ENCODE measurements around the gene RGS17.
"Not testable (repeated sequence)": the region's sequence is repeated elsewhere in the genome, so short reads cannot be mapped to it uniquely, and the experiment has no call there.

Gene RGS17

DNA sequence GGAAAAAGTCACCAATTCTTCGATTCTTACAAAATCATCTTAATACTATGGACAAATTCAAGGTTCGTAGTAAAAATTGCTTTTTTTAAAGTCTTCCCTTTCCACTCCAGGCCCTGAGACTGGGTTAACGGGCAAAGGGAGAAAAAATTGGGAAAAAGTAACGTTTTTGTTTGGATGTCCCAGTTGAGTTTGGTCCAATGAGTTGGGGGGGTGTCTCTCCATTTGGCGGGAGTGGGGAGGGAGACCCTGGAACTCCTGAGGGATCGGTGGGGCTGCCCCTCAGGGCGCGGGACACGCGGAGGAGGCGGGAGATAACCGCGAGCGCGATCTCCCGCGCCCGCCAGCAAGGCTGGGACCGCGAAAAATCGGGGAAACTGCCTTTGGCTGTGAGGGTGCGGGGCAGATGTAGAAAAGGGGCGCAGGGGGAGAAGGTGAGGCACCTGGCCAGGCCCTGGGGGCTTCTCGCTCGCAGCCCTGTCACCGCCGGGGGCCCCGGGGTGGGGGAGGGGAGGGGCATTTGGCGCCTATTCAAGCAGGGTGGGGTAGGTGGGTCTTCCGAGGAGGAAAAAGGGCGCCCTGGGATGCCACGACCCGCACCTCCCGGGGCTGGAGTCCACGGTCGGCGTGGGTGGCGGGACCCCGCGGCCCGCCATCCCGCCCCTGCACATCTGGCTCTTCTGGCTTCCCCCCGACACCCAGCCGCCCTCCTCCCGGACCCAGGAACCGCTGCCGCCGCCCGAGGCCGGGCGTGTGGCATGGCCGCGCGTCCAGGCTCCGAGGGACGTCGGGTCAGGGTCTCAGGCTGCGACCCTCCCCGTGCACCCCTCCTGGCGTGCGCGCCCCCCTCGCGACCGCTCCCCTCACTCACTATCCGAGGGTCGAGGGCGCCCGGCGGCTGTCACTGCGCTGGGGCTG is 148.8 kb downstream of the RGS17 start:
- no peak for DNase-seq

GRCh38 chr6:152981219-152981618 is 149.9 kb downstream of the RGS17 start:
- DNase-seq, result no peak

DNA sequence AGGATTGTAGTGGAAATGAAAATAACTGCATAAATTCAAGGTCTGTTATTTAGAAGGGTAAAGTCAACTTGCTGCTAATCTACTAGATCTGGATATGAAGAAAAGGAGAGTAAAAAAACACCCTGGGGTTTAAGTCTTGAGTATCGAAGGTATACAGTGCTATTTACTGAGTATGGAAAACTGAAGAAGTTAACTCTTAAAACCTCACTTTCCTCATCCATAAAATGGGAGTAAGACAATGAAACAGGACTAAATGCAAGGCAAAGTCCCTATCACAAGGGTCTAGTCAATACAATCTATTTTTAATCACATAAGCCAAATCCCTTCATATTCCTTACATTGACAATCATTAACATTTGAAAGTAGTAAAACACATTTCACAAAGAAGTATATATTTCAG is 150.4 kb downstream of the RGS17 start:
- DNase-seq, result no peak

GRCh38 chr6:152979116-152979515 is 152.0 kb downstream of the RGS17 start:
- no peak for DNase-seq

- no peak for DNase-seq
Observed at GRCh38 chr6:152978058-152978457, 153.0 kb downstream of the RGS17 start.

DNA sequence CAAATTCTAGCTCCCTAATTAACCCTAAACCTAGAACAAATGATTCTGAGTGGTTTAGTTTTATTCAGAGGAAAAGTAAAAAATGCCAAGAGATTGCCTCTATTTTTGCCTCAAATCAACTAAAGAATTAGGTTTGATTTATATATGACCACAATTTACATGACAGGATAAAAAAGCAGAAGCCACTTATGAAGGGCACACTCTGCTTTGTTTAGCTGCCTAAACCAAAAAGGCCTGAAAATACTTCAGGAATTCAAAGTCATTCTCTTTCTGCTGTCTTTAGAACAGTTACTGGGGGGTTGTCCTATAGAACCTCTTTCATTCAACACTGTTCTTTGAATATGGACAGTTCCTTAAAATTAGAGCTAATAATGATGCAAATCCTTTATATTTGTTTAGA is 153.5 kb downstream of the RGS17 start:
- DNase-seq, result no peak

GRCh38 chr6:152976749-152977148 is 154.3 kb downstream of the RGS17 start:
- DNase-seq, result no peak

DNA sequence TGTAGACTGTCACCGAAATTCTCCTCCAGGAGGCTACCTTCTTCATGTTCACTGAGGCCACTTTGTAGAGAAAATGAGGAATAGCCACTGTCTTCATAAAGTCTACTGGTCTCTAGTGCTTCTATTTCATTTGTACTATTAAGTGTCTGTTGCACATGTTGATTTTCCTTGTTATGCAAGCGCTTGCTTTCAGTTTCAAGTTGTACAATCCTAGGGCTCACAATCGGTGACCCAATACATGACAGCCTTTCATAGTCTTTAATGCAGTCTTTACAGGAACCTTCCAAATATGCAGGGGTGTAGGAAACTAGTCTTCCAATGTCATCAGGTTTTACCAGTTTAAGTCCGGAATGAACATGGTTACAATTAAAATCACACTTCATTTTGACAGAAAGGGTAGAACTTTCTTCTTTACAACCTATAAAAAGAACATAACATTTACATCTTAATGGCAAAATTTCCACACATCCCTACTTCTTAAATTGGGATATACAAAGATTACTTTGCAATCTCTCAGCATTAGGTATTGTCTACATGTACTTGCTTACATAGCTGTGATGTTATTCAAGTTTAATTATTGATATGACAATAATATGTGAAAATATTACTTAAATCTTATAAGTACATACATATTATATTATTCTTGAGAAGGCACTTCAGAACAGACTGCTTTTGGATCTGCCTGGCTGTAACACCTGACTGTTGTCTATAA is 155.7 kb downstream of the RGS17 start:
- DNase-seq, result no peak

- DNase-seq, result no peak
Observed at GRCh38 chr6:152973916-152974315, 157.2 kb downstream of the RGS17 start.

- DNase-seq, result no peak
Observed at GRCh38 chr6:152969688-152970418, 161.2 kb downstream of the RGS17 start.

- DNase-seq, result not testable (repeated sequence)
Observed at GRCh38 chr6:152966168-152966894, 164.8 kb downstream of the RGS17 start.

DNA sequence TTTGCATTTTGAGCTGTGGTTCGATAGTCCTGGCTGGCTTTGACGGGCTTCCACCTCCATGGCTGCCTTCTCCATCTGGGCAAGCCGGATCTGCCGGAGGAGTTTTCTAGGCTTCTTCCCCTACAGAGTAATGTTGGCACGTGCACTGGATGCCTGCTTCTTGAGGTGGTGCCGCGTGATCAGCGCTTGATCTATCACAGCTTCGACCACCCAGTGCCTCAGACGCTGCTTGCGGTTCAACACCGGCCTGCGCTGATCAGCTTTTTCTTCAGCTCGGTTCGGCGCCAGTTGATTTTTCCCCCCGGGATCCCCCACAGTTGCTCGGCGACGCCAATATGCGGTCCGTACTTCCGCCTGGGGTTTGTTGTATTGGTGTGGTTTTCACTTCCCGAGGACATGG is 171.7 kb downstream of the RGS17 start:
- no peak for DNase-seq

DNA sequence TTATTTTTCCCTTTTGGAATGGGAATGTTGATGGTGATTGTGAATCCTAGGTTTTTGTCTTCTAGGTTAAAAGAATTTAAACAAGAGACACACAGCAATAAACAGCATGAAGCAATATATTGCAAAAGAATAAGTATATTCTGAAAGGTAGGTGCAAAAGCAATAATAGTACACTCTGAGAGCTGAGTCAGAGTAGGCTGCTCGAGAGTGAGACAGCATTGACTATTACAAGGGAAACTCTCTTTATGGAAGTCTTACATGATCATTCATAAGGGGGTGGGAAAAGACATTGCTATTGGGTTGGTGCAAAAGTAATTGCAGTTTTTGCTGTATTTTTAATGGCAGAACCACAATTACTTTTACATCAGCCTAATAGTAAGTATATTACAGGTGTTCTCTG is 173.3 kb downstream of the RGS17 start:
- DNase-seq, result no peak

Measured in NCI-H2227 treated with DMSO at 0.1 percent for 48 hours (cell line).